K562 (cell line): Measurements from ENCODE around the gene SLC5A5. TPM values are rescaled to one million over a fixed set of nuclear protein-coding genes. Genes with fewer than 3 reads are reported as not detected.

Experiments
- DNMT1 ChIP-seq: fragments of 450-650 bp; IDR thresholded peaks from 2 replicates; pipeline ENCODE4 v1.6.1; 2016; ENCODE audit warnings: antibody characterized with exemption, mild to moderate bottlenecking
- E2F1 ChIP-seq: sonication (generic); formaldehyde crosslinking; IDR thresholded peaks from 2 replicates; pipeline ENCODE4 v1.8.1; 2023; ENCODE audit warnings: mild to moderate bottlenecking, missing genetic modification reagents, moderate library complexity
- E2F5 ChIP-seq: sonication (generic); formaldehyde crosslinking; IDR thresholded peaks from 2 replicates; pipeline ENCODE4 v1.8.0; 2022; ENCODE audit warnings: mild to moderate bottlenecking, missing genetic modification reagents
- FOXA3 ChIP-seq, 2 experiments: fragments of 450-650 bp in 1 of 2; sonication (generic) in 1 of 2; formaldehyde crosslinking; IDR thresholded peaks in 1 of 2; conservative IDR thresholded peaks in 1 of 2; 2 replicates each; pipeline versions ENCODE4 v1.4.0 to v1.8.0; 2020 to 2022; ENCODE audit warnings: mild to moderate bottlenecking in 2 of 2, missing genetic modification reagents in 1 of 2
- GABPB2 ChIP-seq: fragments of 250-450 bp; sonication (Bioruptor Pico); conservative IDR thresholded peaks from 2 replicates; pipeline ENCODE4 v1.5.1; 2021; ENCODE audit warnings: mild to moderate bottlenecking
- KAT2B ChIP-seq: IDR thresholded peaks from one replicate; pipeline ENCODE4 v1.6.1; 2012; ENCODE audit warnings: low read depth, mild to moderate bottlenecking, control low read depth, inconsistent platforms, low read length, moderate library complexity
- MCM7 ChIP-seq, 2 experiments: fragments of 450-650 bp; IDR thresholded peaks; 2 replicates each; pipeline ENCODE4 v1.6.1; 2016 to 2018
- NBN ChIP-seq: fragments of 450-650 bp; IDR thresholded peaks from 2 replicates; pipeline ENCODE4 v1.6.1; 2016; ENCODE audit warnings: low read depth, mild to moderate bottlenecking
- NR2C2 ChIP-seq, 2 experiments: fragments of 200-800 bp in 1 of 2; sonication (Bioruptor generic) in 1 of 2; sonication (generic) in 1 of 2; formaldehyde crosslinking in 1 of 2; IDR thresholded peaks; 2 replicates each; pipeline versions ENCODE4 v1.6.1 to v1.8.0; 2016 to 2022; ENCODE audit warnings: mild to moderate bottlenecking in 1 of 2, missing compliant biosample characterization in 1 of 2, missing genetic modification characterization in 1 of 2, missing genetic modification reagents in 1 of 2
- PCBP1 ChIP-seq: fragments of 200-400 bp; formaldehyde crosslinking; IDR thresholded peaks from 2 replicates; pipeline ENCODE4 v1.6.1; 2018; ENCODE audit warnings: mild to moderate bottlenecking, low read depth, low read length; ENCODE audit not compliant: poor library complexity, severe bottlenecking
- RBBP5 ChIP-seq: fragments of 200-600 bp; sonication (generic); IDR thresholded peaks from 2 replicates; pipeline ENCODE4 v1.6.1; 2012; ENCODE audit warnings: borderline replicate concordance, mild to moderate bottlenecking, low read length, control low read depth, inconsistent platforms; ENCODE audit not compliant: insufficient read depth, poor library complexity, severe bottlenecking
- SOX6 ChIP-seq: fragments of 450-650 bp; IDR thresholded peaks from 2 replicates; pipeline ENCODE4 v1.6.1; 2014; ENCODE audit warnings: mild to moderate bottlenecking
- SREBF2 ChIP-seq: sonication (generic); formaldehyde crosslinking; IDR thresholded peaks from 2 replicates; pipeline ENCODE4 v1.4.0; 2020; ENCODE audit warnings: mild to moderate bottlenecking, missing genetic modification reagents
- STAG1 ChIP-seq: sonication (generic); formaldehyde crosslinking; IDR thresholded peaks from 2 replicates; pipeline ENCODE4 v1.5.0; 2020; ENCODE audit warnings: missing genetic modification reagents, borderline replicate concordance
- TFAP4 ChIP-seq: sonication (generic); formaldehyde crosslinking; IDR thresholded peaks from 2 replicates; pipeline ENCODE4 v1.8.0; 2022; ENCODE audit warnings: missing genetic modification reagents, mild to moderate bottlenecking, moderate library complexity, borderline replicate concordance
- THRAP3 ChIP-seq: fragments of 450-650 bp; IDR thresholded peaks from 2 replicates; pipeline ENCODE4 v1.6.1; 2016; ENCODE audit warnings: mild to moderate bottlenecking, inconsistent platforms, borderline replicate concordance
- U2AF1 ChIP-seq: fragments of 200-400 bp; formaldehyde crosslinking; optimal IDR thresholded peaks from 2 replicates; pipeline ENCODE3; 2017; ENCODE audit warnings: mild to moderate bottlenecking, low read depth, low read length, moderate library complexity
- ZNF444 ChIP-seq: fragments of 250-450 bp; sonication (Bioruptor Pico); IDR thresholded peaks from 2 replicates; pipeline ENCODE4 v1.4.0; 2020; ENCODE audit warnings: mild to moderate bottlenecking, moderate library complexity
- ZNF551 ChIP-seq: fragments of 250-450 bp; sonication (Bioruptor Pico); IDR thresholded peaks from 2 replicates; pipeline ENCODE4 v1.5.0; 2021; ENCODE audit warnings: mild to moderate bottlenecking, moderate library complexity
- polyA plus RNA-seq, 8 experiments: library from polyadenylated mRNA; depleted of rRNA in 4 of 8; stranded (reverse) in 5 of 8; unstranded in 3 of 8; fragments of >200 nt; fragmentation: Nextera tagmentation in 2 of 8; fragmentation: Illumina TruSeq in 1 of 8; extraction: Ambion mirVana in 2 of 8; extraction: Trizol in 1 of 8; gene quantifications; 2 replicates each; pipeline versions ENCODE4 v1.2.1 to v1.2.3, GENCODE V29; 2011 to 2014; ENCODE audit warnings: inconsistent platforms in 1 of 8, missing spikeins in 1 of 8
- total RNA-seq, 7 experiments: library from RNA; depleted of rRNA in 6 of 7; stranded (reverse); fragments of >200 nt in 6 of 7; fragmentation: Illumina TruSeq in 2 of 7; extraction: Trizol in 2 of 7; gene quantifications; 2 replicates each; pipeline versions ENCODE4 v1.2.1 to v1.2.3, GENCODE V29; 2011 to 2021; ENCODE audit warnings: low replicate concordance in 1 of 7
- TF ChIP-seq, protein P1 (sequence below): fragments of 250-450 bp; sonication (Bioruptor Pico); IDR thresholded peaks from 2 replicates; pipeline ENCODE4 v1.5.0; 2021; ENCODE audit warnings: mild to moderate bottlenecking, moderate library complexity

SLC5A5 gene
- total and polyA plus RNA-seq, 9 of the 15 experiments (the other 6 are each of a cell fraction or from before 2014, with no cell fraction given) = 0.10 to 0.73 (median 0.23) TPM

- no peak for TF ChIP-seq STAG1 (CRISPR knock-in tag)
- TF ChIP-seq ZNF444 (CRISPR knock-in tag) = peak; percentile 12; the same call in 1 of the 2 replicates
- TF ChIP-seq, protein P1, sequence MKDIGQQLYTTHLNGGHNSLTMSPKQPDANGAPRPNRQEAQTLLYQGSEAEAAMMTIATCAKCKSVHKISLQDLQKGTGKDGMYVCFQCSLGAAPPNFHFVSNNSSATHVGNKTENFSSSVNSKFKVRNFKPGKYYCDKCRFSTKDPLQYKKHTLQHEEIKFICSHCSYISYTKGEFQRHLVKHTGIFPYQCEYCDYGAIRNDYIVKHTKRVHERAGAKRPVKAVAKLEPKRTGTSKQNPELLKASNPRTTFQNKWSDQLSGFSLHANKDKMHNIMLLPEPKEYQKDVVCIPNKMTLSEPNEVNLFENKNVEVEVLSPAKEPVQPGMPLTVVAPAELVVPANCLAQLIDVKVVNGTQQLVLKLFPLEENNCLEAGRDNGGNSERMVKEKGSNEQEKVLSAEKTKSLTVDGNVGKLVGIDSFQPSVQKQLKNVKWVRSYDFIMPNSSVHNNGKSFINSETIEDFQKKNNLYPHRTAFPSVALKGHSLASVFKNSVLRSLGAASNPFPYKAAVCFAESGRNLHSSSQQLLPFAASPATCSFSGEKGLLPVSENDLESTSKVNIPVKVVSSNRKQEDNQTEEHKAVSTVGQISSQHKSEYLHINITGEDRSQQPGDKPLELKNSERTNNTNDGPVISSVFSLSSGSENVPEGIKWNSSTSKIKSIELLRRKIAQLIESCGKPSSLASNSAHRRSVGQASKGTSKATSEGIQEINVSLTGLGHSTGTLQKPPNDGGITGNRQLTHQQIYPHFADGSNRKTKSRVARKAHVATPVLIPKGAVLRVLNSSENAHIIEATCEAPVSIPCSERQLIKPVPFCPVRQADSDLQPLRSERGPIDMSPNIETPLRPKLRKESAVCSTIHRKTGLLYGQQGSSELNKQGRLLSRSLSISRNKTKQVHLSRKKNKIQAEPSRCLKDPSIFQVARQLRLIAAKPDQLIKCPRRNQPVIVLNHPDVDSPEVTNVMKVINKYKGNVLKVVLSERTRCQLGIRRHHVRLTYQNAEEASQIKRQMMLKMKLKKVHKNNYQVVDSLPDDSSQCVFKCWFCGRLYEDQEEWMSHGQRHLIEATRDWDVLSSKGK = no peak
- TF ChIP-seq RBBP5 = peak; percentile 85
- TF ChIP-seq E2F1 (CRISPR knock-in tag) = no peak; the same call in 1 of the 2 replicates
- no peak for TF ChIP-seq NBN
- no peak for TF ChIP-seq ZNF551 (CRISPR knock-in tag)
- TF ChIP-seq TFAP4 (CRISPR knock-in tag) = peak; percentile 97
- no peak; the same call in 1 of the 2 replicates for TF ChIP-seq E2F5 (CRISPR knock-in tag)
- no peak for TF ChIP-seq SREBF2 (CRISPR knock-in tag)
- peak; percentile 92 for TF ChIP-seq PCBP1
- no peak for TF ChIP-seq KAT2B
- TF ChIP-seq U2AF1 = no peak
- no peak for TF ChIP-seq GABPB2 (CRISPR knock-in tag)
- peak; percentile 59; the same call in 1 of the 2 replicates for TF ChIP-seq NR2C2 (CRISPR knock-in tag; IDR thresholded peaks at IDR 0.05)
- TF ChIP-seq NR2C2 (tag; IDR thresholded peaks at IDR 0.05) = peak; percentile 87
- TF ChIP-seq THRAP3 = no peak
- TF ChIP-seq DNMT1 = no peak
- no peak for TF ChIP-seq FOXA3 (CRISPR knock-in tag; conservative IDR thresholded peaks at IDR 0.05 in 1 of 2, IDR thresholded peaks at IDR 0.05 in 1 of 2)
- no peak for TF ChIP-seq MCM7 (IDR thresholded peaks at IDR 0.05)
- TF ChIP-seq SOX6 = no peak; the same call in 1 of the 2 replicates
Observed at GRCh38 chr19:17859533-17860330, 12.0 kb upstream of the SLC5A5 start, which contains the start of gene RPL18A (continued).
